NCI-H82 (cell line): ENCODE data around the gene RNASET2.
"Not testable (repeated sequence)": the region's sequence is repeated elsewhere in the genome, so short reads cannot be mapped to it uniquely, and the experiment has no call there.

ENCODE experiments used
- DNase-seq: peaks from one replicate; lab custom pipeline; 2025; lab: John Stamatoyannopoulos, UW

Gene RNASET2

DNA sequence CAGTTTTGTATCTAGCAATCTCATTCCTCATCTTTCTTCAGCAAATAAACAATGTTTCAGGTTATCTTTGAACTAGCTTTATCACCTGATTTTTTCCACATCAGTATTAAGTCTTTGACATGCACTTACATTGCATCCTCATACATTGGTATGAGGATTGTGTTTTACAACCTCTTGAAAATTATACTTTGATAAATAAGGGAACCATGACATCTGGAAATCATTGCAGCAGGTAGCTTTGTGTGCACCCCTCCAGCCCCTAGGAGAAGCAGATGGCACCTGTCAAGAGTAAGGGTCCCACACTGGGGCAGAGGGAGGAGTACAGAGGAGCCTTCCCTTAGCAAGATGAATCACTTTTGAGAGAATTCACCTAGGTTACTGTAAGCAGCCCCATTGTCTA, 13.7 kb upstream of the RNASET2 start:
- no peak for DNase-seq

DNA sequence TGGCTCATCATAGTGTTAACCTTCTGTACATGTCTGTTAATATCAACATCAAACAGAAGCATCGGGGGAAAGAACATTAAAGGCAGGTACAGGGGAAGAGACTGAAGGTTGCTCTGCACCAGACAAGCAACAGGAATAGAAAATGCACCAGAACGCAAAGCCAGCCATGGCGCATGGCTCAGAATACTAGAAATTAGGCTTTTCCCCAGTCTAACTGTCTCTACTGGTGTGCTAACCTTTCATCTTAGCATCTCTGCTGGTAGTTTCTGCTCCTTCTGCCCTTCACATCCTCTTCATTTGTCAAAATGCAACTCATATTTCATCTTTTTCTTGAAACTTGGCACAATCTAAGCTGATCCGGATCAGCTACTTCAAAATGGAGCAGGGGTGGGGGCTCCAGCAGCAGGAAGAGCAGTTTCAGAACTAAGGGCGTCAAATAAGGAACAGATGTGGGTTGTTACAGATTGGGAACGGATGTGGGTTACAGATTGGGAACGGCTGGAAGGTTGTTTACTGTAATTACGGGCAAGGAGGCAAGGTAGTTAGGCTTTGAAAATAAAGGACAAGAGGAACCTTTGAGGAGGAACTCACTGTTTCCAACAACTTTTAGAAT, 13.1 kb upstream of the RNASET2 start:
- peak; percentile 54 for DNase-seq

DNA sequence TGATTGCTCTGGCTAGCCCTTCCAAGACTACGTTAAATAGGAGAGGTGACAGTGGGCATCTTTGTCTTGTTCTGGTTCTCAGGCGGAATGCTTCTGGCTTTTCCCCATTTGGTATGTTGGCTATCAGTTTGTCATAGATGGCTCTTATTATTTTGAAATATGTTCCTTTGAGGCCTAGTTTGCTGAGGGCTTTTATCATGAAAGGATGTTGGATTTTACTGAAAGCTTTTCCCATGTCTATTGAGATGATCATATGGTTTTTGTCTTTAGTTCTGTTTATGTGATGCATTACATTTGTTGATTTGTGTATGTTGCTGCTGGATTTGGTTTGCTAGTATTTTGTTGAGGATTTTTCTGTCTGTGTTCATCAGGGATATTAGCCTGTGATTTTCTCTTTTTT, 9.9 kb upstream of the RNASET2 start:
- DNase-seq: no peak

GRCh38 chr6:166960609-166960978, 4.2 kb upstream of the RNASET2 start:
- no peak for DNase-seq

GRCh38 chr6:166959911-166960608, 3.7 kb upstream of the RNASET2 start:
- no peak for DNase-seq

- DNase-seq: no peak
Measured at GRCh38 chr6:166958926-166959861, 2.8 kb upstream of the RNASET2 start.

- no peak for DNase-seq
Measured at GRCh38 chr6:166957805-166958076, 1.4 kb upstream of the RNASET2 start.

GRCh38 chr6:166957087-166957804, 896 bp upstream of the RNASET2 start:
- DNase-seq: peak; percentile 29

DNA sequence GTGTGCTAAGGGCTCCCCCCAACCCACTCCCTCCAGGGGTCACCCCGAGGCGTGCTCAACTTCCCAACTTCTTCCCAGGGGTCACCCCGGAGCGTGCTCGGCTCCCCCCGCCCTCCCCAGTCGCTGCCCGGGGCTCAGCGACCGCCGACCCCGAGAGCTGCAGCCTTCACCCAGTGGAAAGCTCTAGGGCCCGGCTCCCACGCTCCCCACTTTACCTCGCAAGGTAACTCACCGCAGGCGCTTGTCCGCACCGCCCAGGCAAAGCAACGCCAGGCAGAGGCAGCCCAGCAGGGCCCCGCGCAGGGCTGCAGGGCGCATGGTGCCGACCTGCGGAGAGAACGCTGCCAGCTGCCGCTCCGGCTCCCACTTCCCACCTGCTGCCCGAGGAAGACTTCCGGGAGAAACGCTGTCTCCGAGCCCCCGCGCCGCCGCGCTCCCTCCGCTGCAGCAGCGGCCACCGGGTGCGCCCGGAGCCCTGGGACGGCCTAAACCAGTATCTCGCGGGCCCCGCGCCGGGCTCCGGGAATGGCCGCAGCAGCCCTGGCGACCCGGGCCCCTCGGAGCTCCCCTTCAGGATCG, 396 bp downstream of the RNASET2 start:
- DNase-seq: peak; percentile 74

GRCh38 chr6:166955121-166955864, 1.1 kb downstream of the RNASET2 start:
- DNase-seq: peak; percentile 20

GRCh38 chr6:166954118-166954713, 2.1 kb downstream of the RNASET2 start:
- no peak for DNase-seq

- DNase-seq: no peak
Measured at GRCh38 chr6:166952567-166953486, 3.5 kb downstream of the RNASET2 start.

- DNase-seq: no peak
Measured at GRCh38 chr6:166952121-166952520, 4.2 kb downstream of the RNASET2 start.

GRCh38 chr6:166951670-166952060, 4.7 kb downstream of the RNASET2 start:
- peak; percentile 25 for DNase-seq

GRCh38 chr6:166950892-166951669, 5.3 kb downstream of the RNASET2 start:
- peak; percentile 79 for DNase-seq

GRCh38 chr6:166950443-166950821, 5.9 kb downstream of the RNASET2 start:
- DNase-seq: no peak

- DNase-seq: no peak
Measured at GRCh38 chr6:166949528-166950442, 6.6 kb downstream of the RNASET2 start.

DNA sequence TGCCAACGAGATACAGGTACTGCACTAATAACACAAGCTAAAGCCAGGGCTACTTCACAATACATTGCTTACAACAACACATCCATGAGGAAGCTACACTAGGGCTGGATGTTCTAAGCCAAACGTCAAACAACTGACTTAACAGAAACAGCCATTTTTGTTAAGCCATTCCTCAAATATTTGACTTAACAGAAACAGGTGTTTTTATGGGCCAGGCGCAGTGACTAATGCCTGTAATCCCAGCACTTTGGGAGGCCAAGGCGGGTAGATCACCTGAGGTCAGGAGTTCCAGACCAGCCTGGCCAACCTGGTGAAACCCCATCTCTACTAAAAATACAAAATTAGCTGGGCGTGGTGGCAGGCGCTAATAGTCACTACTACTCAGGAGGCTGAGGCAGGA, 7.6 kb downstream of the RNASET2 start:
- DNase-seq: not testable (repeated sequence)
